Activated gamma-delta T cell (primary cell): ENCODE data around the gene RNU2-1.
"Not testable (repeated sequence)": the region's sequence is repeated elsewhere in the genome, so short reads cannot be mapped to it uniquely, and the experiment has no call there.

Source experiments
- DNase-seq: peaks from one replicate; lab custom pipeline; 2025; lab: John Stamatoyannopoulos, UW

The RNU2-1 gene

GRCh38 chr17:43216369-43216761, 17.4 kb downstream of the RNU2-1 start:
- DNase-seq: no peak

- DNase-seq: no peak
Observed at GRCh38 chr17:43215341-43215740, 18.4 kb downstream of the RNU2-1 start.

GRCh38 chr17:43213545-43213944, 20.2 kb downstream of the RNU2-1 start:
- DNase-seq: no peak

GRCh38 chr17:43212641-43213490, 20.9 kb downstream of the RNU2-1 start:
- no peak for DNase-seq

- peak; percentile 31 for DNase-seq
Observed at GRCh38 chr17:43211480-43212402, 22.0 kb downstream of the RNU2-1 start, which contains the start of gene TMEM106A. Gene TMEM106A (plus strand): TSS chr17:43211875. CDS start chr17:43213042, 1,167 bp downstream.

- DNase-seq: no peak
Observed at GRCh38 chr17:43211123-43211479, 22.7 kb downstream of the RNU2-1 start.

- DNase-seq: no peak
Observed at GRCh38 chr17:43210576-43210975, 23.2 kb downstream of the RNU2-1 start.

- DNase-seq: not testable (repeated sequence)
Observed at GRCh38 chr17:43203013-43203412, 30.8 kb downstream of the RNU2-1 start.

GRCh38 chr17:43200127-43200526, 33.6 kb downstream of the RNU2-1 start:
- DNase-seq: no peak

GRCh38 chr17:43199633-43200032, 34.1 kb downstream of the RNU2-1 start:
- no peak for DNase-seq

GRCh38 chr17:43193251-43193650, 40.5 kb downstream of the RNU2-1 start:
- DNase-seq: no peak

- DNase-seq: not testable (repeated sequence)
Observed at GRCh38 chr17:43186656-43187055, 47.1 kb downstream of the RNU2-1 start.

- DNase-seq: no peak
Observed at GRCh38 chr17:43183921-43184320, 49.9 kb downstream of the RNU2-1 start.
